Testis (tissue), 3 donors: ENCODE data around the gene LDLRAD4. TPM values are rescaled to one million over a fixed set of nuclear protein-coding genes. Genes with fewer than 3 reads are reported as not detected.

ENCODE experiments used
- DNase-seq: peaks from one replicate; pipeline ENCODE4 v3.0.0-alpha.2; 2019
- H3K27ac ChIP-seq, 2 donors: fragments of 200-600 bp; sonication (generic); one replicate each; pipeline ENCODE4 v1.5.1; 2019
- H3K27me3 ChIP-seq: fragments of 200-600 bp; sonication (generic); one replicate; pipeline ENCODE4 v1.5.1; 2019
- H3K36me3 ChIP-seq: fragments of 200-600 bp; sonication (generic); one replicate; pipeline ENCODE4 v1.5.1; 2017; ENCODE audit warnings: low read depth; ENCODE audit errors: missing control alignments
- H3K4me1 ChIP-seq: fragments of 200-600 bp; sonication (generic); one replicate; pipeline ENCODE4 v1.5.1; 2019
- H3K4me3 ChIP-seq, 2 donors: fragments of 200-600 bp; sonication (generic); one replicate each; pipeline ENCODE4 v1.5.1; 2017 to 2019
- H3K9me3 ChIP-seq: fragments of 200-600 bp; sonication (generic); one replicate; pipeline ENCODE4 v1.5.1; 2017
- CTCF ChIP-seq, 3 experiments: fragments of 450-650 bp in 2 of 3; fragments of 200-600 bp in 1 of 3; sonication (generic) in 1 of 3; IDR thresholded peaks; one replicate each; pipeline ENCODE4 v1.5.1; 2016 to 2019; ENCODE audit warnings: antibody characterized with exemption in 3 of 3, mild to moderate bottlenecking in 2 of 3, moderate library complexity in 1 of 3
- POLR2A ChIP-seq: fragments of 450-650 bp; IDR thresholded peaks from one replicate; pipeline ENCODE4 v1.6.1; 2017; ENCODE audit warnings: antibody characterized with exemption, mild to moderate bottlenecking, moderate library complexity
- WGBS, 2 donors: methylation state at CpG; one replicate each; pipeline ENCODE4 v1.1.5; 2018; 5-methylcytosine and 5-hydroxymethylcytosine counted together
- intact Hi-C: fragments of 100-400 bp; cut with DNase I; formaldehyde crosslinking; loops from one replicate; pipeline ENCODE4 v1.15.1; 2023; ENCODE audit warnings: low total_unique reads
- polyA plus RNA-seq: library from polyadenylated mRNA; stranded (reverse); fragments of 350-450 nt; fragmentation: Illumina TruSeq; extraction: RNeasy Lipid Tissue Mini Kit (QIAGEN cat#74804); gene quantifications from one replicate; pipeline ENCODE4 v1.2.3, GENCODE V29; 2014; ENCODE audit warnings: low read depth, low replicate concordance; ENCODE audit not compliant: insufficient read depth
- total RNA-seq, 2 donors: library from RNA; depleted of rRNA; stranded (reverse); fragments of >200 nt; gene quantifications; one replicate each; pipeline ENCODE4 v1.2.3, GENCODE V29; 2016

Gene LDLRAD4
- total and polyA plus RNA-seq, 3 donors from 2014 or later, result 22.0 to 42.2 (median 25.9) TPM

- H3K9me3 ChIP-seq, result no peaks in the 10 kb centered on the region
- WGBS, 2 donors, result 98% methylated on average over 3 to 4 of the region's 4 CpGs
- no peaks in the 10 kb centered on the region for H3K27me3 ChIP-seq
- no peak for DNase-seq
- no peak overlapping the region for H3K4me3 ChIP-seq
- no peak overlapping the region for H3K27ac ChIP-seq
- intact Hi-C loops, result no loop called here
- H3K4me1 ChIP-seq, result no peaks in the 10 kb centered on the region
- no peaks in the 10 kb centered on the region for H3K36me3 ChIP-seq
- TF ChIP-seq POLR2A (no peak), CTCF (IDR thresholded peaks at IDR 0.05) (no peak)
These were observed 296.0 kb downstream of the LDLRAD4 start for GRCh38 chr18:13514558-13514957.

- Histone ChIP-seq H3K27me3 (no peaks in the 10 kb centered on the region), H3K4me3 (no peak overlapping the region), H3K9me3 (no peaks in the 10 kb centered on the region), H3K27ac (no peak overlapping the region), H3K4me1 (no peaks in the 10 kb centered on the region), H3K36me3 (no peaks in the 10 kb centered on the region)
- intact Hi-C loops, result no loop called here
- no peak for TF ChIP-seq CTCF (IDR thresholded peaks at IDR 0.05)
- TF ChIP-seq POLR2A, result no peak
- 78 to 87% methylated on average over 6 of the region's 6 CpGs for WGBS, 2 donors
- no peak for DNase-seq
These were observed 298.3 kb downstream of the LDLRAD4 start for GRCh38 chr18:13516855-13517254.

GRCh38 chr18:13517369-13517768 is 298.8 kb downstream of the LDLRAD4 start:
- WGBS, 2 donors, result 88 to 90% methylated on average over 7 of the region's 7 CpGs
- no peaks in the 10 kb centered on the region for H3K27me3 ChIP-seq
- intact Hi-C loops, result no loop called here
- H3K4me3 ChIP-seq, result no peak overlapping the region
- no peak for TF ChIP-seq POLR2A
- no peak for TF ChIP-seq CTCF (IDR thresholded peaks at IDR 0.05)
- DNase-seq, result no peak
- no peaks in the 10 kb centered on the region for H3K9me3 ChIP-seq
- H3K36me3 ChIP-seq, result no peaks in the 10 kb centered on the region
- no peak overlapping the region for H3K27ac ChIP-seq
- H3K4me1 ChIP-seq, result no peaks in the 10 kb centered on the region

- TF ChIP-seq CTCF (IDR thresholded peaks at IDR 0.05) (no peak), POLR2A (no peak)
- no peak for DNase-seq
- WGBS, 2 donors, result 76 to 80% methylated on average over 4 of the region's 4 CpGs
These were observed 299.8 kb downstream of the LDLRAD4 start for GRCh38 chr18:13518382-13518781.

GRCh38 chr18:13520306-13520705 is 301.7 kb downstream of the LDLRAD4 start:
- WGBS, 2 donors, result 69 to 88% methylated on average over 5 to 6 of the region's 6 CpGs
- DNase-seq, result peak; percentile 41

More at GRCh38 chr18:13518382-13518781, 299.8 kb downstream of the LDLRAD4 start:
- intact Hi-C loops, result no loop called here
- H3K27me3 ChIP-seq, result no peaks in the 10 kb centered on the region
- no peaks in the 10 kb centered on the region for H3K9me3 ChIP-seq
- H3K4me3 ChIP-seq, result no peak overlapping the region
- H3K27ac ChIP-seq, result no peak overlapping the region
- H3K4me1 ChIP-seq, result no peaks in the 10 kb centered on the region
- no peaks in the 10 kb centered on the region for H3K36me3 ChIP-seq

More at GRCh38 chr18:13520306-13520705, 301.7 kb downstream of the LDLRAD4 start:
- H3K36me3 ChIP-seq, result no peaks in the 10 kb centered on the region
- H3K4me1 ChIP-seq, result no peaks in the 10 kb centered on the region
- H3K9me3 ChIP-seq, result no peaks in the 10 kb centered on the region
- TF ChIP-seq POLR2A (no peak), CTCF (IDR thresholded peaks at IDR 0.05) (no peak)
- H3K27me3 ChIP-seq, result no peaks in the 10 kb centered on the region
- H3K4me3 ChIP-seq, result no peak overlapping the region
- H3K27ac ChIP-seq, result no peak overlapping the region
- intact Hi-C loops, result no loop called here
